Epithelial cell of alveolus of lung (primary cell): Measurements from ENCODE around the gene KRTAP5-1. TPM values are rescaled to one million over a fixed set of nuclear protein-coding genes. Genes with fewer than 3 reads are reported as not detected.

Source experiments
- total RNA-seq: library from RNA; depleted of rRNA; stranded (reverse); fragments of >200 nt; gene quantifications from 2 replicates; pipeline ENCODE4 v1.2.1, GENCODE V29; 2015

KRTAP5-1 gene
- not detected in 2 replicates for total RNA-seq

DNA sequence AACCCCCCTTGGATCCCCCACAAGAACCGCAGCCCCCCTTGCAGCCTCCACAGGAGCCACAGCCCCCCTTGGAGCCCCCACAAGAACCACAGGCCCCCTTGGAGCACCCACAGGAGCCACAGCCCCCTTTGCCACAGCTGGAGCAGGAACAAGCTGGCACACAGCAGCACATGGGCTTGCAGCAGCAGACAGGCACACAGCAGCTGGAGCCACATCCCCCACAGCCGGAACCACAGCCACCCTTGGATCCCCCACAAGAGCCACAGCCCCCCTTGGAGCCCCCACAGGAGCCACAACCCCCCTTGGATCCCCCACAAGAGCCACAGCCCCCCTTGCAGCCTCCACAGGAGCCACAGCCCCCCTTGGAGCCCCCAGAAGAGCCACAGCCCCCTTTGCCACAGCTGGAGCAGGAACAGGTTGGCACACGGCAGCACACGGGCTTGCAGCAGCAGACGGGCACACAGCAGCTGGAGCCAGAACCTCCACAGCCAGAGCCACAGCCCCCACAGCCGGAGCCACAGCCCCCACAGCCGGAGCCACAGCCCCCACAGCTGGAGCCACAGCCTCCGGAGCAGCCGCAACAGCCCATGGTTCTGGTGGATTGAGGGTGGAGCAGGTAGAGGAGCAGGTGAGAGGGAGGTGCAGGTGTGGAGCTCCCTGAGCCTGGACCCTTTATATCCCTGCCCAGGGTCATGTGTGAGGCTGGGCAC lies at the start of gene KRTAP5-1:
Gene KRTAP5-1 (minus strand): TSS at position 623 of the 710 bp plus-strand sequence. CDS start 34 bp downstream, at position 589.

DNA sequence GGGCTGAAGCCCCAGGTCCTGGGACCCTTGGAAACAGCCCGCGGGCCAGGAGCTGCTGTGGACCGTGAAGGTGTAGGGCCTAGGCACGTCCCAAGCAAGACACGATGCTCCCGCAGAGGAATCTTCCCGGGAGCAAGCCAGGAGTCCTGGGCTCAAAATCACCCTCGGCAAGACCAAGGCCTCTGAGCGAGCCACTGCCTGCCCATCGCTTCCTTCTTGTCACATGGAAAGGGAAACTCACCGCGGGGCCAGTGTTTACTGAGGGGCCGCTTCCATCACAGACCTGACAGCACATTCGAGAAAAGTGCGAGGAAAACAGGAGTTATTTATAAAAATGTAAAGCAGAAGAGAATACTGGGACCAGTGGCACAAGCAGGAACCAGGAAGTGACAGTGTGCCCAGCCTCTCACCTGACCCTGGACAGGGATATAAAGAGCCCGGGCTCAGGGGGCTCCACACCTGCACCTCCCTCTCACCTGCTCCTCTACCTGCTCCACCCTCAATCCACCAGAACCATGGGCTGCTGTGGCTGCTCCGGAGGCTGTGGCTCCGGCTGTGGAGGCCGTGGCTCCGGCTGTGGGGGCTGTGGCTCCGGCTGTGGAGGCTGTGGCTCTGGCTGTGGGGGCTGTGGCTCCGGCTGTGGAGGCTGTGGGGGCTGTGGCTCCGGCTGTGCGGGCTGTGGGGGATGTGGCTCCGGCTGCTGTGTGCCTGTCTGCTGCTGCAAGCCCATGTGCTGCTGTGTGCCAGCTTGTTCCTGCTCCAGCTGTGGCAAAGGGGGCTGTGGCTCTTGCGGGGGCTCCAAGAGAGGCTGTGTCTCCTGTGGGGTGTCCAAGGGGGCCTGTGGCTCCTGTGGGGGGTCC lies 44.5 kb upstream of the KRTAP5-1 start, which contains the start of gene KRTAP5-5:
Gene KRTAP5-5 (plus strand): TSS at position 450 of the 860 bp plus-strand sequence. CDS start 66 bp downstream, at position 516.

GRCh38 chr11:1622086-1622485 lies 37.0 kb upstream of the KRTAP5-1 start, which contains the start of gene KRTAP5-4:
Gene KRTAP5-4 (minus strand): TSS chr11:1622138. CDS start chr11:1622093, 45 bp downstream.

GRCh38 chr11:1608363-1608762 lies 23.3 kb upstream of the KRTAP5-1 start, which contains the start of gene KRTAP5-3:
Gene KRTAP5-3 (minus strand): TSS chr11:1608463. CDS start chr11:1608385, 78 bp downstream.

GRCh38 chr11:1597994-1598380 lies 12.9 kb upstream of the KRTAP5-1 start, which contains the start of gene KRTAP5-2:
Gene KRTAP5-2 (minus strand): TSS chr11:1598294. CDS start chr11:1598250, 44 bp downstream.

DNA sequence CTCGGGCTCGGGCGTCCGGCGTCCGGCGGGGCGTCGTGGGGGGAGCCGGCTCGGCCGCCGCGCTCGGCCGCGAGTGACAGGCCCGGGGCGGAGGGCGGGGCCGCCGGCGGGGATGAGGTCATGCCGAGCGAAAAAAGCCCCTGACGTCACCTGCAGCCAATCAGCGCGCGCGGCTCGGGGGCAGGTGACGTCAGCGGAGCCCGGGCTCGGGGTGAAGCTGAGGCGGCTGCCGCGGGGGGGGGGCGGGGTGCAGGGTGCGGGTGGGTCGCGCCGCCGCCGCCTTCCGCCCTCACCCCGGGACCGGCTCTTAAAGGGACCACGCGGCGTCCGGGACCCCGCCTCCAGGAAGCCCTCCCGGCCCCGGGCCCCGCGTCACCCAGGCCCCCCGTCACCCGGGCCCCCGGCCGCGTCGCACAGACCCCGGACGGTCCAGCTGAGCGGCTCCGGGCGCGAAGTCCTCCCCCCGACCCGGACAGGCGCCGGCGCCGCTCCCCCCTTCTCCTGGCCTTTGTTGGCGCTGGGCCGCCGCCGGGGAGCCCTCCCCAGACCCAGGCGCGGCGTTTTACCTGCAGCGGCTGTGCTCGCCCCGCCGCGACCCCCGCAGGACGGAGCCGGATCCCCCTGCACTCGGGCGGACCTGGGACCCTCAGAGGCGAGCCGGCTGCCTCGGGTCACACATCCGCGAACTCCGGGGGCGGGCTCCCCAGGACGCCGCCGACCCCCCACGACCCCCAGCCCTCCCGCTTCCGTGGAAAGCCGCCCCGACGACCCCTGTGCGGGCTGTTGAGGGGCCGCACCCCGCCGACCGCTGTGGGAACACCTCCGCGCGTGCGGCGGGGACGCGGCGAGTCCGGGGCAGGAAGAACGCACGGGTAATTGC lies 12.6 kb downstream of the KRTAP5-1 start, which contains the start of gene DUSP8:
Gene DUSP8 (minus strand): TSS at position 75 of the 880 bp plus-strand sequence. CDS start 6,445 bp downstream, outside the sequence.

Other genes starting within 250 kb of the KRTAP5-1 start
- 3.0 TPM in 1 of 2 replicates, not detected in the other for gene BRSK2, start 195.3 kb downstream of the KRTAP5-1 start, total RNA-seq
- 13.4 and 19.2 TPM in 2 replicates for gene MOB2, start 98.5 kb downstream of the KRTAP5-1 start, total RNA-seq
- under 0.01 and 2.2 TPM in 2 replicates for gene DUSP8, start 13.0 kb downstream of the KRTAP5-1 start, total RNA-seq
- not detected in 2 replicates for gene KRTAP5-2, start 13.0 kb upstream of the KRTAP5-1 start, total RNA-seq
- not detected in 2 replicates for gene KRTAP5-3, start 23.2 kb upstream of the KRTAP5-1 start, total RNA-seq
- gene KRTAP5-4, start 36.9 kb upstream of the KRTAP5-1 start, total RNA-seq, result not detected in 2 replicates
- not detected in 2 replicates for gene KRTAP5-5, start 44.5 kb upstream of the KRTAP5-1 start, total RNA-seq
- gene KRTAP5-6, start 111.9 kb upstream of the KRTAP5-1 start, total RNA-seq, result not detected in 2 replicates
- gene IFITM10, start 165.3 kb upstream of the KRTAP5-1 start, total RNA-seq, result 0.13 and 0.48 TPM in 2 replicates
- 338 and 389 TPM in 2 replicates for gene CTSD, start 178.6 kb upstream of the KRTAP5-1 start, total RNA-seq
- gene SYT8, start 249.7 kb upstream of the KRTAP5-1 start, total RNA-seq, result 0.39 TPM in 1 of 2 replicates, not detected in the other